ENCODE results near the gene DNAL4. TPM values are rescaled to one million over a fixed set of nuclear protein-coding genes. Genes with fewer than 3 reads are reported as not detected.

The DNAL4 gene
- polyA plus RNA-seq, 1 donor: 12.2 TPM

GRCh38 chr22:38738475-38739070 is 55.4 kb downstream of the DNAL4 start:
- no peak for DNase-seq

GRCh38 chr22:38737302-38738060 is 56.5 kb downstream of the DNAL4 start:
- no peak for DNase-seq

DNA sequence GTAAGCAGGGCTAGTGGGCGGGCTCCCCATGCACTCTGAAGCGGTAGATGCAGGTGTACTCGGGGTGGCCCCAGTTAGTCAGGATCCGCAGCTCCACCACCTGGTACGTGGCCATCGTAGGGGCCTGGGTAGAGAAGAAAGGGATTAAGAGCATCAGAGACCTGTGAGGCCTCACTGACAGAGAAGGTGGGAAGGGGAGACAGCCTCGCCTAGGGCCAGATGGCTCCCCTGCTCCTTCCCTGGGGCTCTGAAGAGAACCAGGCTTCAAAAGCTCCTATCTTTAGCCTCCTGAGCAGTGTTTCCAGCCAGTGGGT is 57.7 kb downstream of the DNAL4 start:
- DNase-seq: no peak

DNA sequence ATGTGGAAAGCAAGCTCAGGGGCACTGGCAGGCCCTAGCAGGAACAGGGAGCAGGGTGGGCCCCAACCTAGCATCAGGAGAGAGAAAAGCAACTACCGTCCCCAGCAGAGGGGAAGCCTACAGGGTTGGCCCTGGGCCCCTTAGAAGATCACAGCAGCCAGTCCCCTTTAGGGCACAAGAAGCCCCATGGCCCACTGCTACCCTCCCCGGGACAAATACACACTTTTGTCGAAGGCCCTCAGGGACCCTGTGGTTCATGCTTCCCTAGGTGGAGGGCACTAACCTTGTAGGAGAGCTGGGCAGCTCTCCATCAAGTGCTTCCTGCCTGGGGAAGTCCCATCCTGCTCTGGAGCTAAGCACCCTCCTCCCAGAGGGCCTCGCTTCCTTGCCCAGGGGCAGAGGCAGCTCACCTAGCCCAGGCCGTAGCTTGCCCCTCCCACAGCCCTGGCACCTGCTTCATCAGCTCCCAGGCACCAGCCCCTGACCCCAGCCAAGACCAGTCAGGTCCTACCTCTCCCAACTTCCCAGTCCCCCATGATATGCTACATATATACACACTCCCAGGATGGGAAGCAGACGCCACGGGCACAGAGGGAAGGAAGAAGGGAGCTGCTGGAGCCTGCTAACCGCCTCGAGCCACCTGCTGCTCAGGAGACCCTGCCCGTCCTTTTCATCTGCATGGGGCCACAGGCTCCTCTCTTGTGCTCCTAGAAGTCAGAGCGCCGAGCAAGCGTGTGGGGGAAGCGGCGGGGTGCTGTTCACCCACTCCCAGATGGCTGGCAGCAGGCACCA is 58.3 kb downstream of the DNAL4 start:
- no peak for DNase-seq

GRCh38 chr22:38735126-38735464 is 58.8 kb downstream of the DNAL4 start:
- no peak for DNase-seq

DNA sequence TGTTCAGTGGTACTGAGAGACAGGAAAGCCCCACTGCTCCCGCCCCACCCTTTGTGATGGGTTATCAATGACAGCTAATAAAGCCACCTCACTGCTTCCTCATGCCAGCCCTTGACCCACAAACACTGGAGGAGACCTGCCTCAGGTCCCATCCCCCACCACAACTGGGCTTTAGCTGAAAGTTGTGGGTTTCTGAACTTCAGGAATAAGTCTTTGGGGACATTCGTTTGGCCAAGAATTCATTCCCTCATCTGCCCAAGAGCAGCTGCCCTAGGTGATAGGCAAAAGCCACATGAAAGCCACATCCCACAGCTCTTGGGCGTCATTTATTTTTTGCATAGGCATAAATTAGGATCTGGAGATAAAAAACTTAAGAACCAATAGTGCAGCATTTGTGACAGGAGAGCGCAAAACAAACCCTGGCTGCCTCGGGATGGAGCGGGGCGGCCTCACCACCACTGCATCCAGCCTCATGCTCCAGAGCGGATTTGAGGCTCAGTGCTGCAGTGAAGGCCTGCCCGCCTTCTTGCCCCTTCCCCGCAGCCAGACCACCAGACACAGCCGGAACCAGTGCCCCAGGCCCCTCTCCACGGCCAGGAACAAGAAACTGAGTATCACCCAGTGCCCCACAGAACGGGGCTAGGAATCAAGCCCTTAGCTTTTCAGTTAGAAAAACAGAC is 59.4 kb downstream of the DNAL4 start:
- no peak for DNase-seq

DNA sequence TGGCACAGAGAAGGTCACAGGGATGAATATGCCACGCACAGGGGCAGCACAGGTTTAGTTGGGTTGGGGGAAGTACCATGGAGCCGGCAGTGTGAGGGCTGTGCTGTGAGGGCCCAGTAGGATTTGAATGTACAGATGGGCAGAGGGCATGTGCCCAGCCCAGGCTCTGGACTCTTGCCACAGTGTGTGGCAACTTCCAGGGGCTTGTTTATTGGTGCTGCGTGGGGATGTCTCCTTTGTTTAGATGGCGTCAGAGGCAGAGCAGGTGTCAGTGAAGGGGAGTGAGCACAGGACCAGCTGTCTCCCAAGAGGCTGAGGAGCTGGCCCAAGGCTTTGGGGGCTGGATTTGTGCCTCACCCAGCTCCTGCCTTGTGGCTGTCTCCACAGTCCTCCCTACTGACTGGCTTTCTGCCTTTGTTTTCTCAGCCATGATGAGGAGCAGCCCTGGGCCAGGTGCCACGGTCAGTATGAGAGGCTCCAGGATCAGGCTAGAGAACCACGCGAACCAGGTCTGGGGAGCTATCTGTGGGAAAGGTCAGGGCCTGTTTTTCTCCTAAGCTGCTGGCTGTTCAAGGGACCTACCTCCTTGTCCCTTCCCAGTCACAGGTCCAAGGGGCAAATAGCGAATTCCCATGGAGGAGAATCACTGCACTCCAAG is 60.1 kb downstream of the DNAL4 start:
- DNase-seq: no peak

DNA sequence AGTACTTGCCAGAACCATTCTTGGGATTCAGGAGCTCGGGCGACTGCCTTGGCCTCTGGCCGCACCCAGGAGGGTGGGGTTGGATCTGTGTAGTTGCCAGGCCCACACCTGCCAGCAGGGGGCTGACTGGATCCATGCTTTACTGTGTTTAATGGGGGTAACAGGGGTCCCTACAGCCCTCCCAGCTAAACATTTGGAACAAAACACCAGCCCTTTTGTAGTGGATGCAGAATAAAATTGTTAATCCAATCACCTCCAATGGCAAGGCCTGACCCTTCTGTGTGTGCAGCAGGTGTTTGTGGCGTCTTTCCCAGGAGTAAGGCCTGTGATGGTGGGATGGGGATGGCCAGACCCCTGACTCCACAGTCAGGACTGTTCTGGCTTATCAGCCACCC is 60.6 kb downstream of the DNAL4 start:
- DNase-seq: no peak

DNA sequence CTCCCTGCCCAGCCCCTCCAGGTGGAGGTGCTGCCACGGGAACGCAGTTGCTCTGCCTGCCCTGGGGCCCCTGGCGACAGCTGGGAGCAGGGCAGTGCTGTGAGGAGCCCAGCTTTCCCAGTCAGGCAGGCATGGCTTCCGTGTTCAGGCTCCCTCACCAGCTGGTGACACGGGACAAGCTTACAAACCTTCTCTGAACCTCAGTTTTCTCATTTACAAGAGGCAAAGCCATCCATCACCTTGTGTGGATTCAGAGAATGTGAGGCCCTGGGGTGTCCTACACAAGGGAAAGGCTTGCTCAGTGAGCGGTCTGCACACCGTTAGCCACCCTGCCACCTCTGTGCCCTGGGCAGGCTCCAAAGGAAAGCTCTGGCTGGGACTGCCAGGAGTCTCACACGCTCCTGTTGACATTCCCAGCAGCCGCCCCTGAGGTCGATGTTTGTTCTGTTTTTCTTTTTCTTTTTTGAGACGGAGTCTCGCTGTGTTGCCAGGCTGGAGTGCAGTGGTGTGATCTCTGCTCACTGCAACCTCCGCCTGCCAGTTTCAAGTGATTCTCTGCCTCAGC is 61.6 kb downstream of the DNAL4 start:
- DNase-seq: no peak

GRCh38 chr22:38731703-38732161 is 62.2 kb downstream of the DNAL4 start:
- no peak for DNase-seq

- DNase-seq: no peak
Observed at GRCh38 chr22:38730411-38730871, 63.5 kb downstream of the DNAL4 start.

DNA sequence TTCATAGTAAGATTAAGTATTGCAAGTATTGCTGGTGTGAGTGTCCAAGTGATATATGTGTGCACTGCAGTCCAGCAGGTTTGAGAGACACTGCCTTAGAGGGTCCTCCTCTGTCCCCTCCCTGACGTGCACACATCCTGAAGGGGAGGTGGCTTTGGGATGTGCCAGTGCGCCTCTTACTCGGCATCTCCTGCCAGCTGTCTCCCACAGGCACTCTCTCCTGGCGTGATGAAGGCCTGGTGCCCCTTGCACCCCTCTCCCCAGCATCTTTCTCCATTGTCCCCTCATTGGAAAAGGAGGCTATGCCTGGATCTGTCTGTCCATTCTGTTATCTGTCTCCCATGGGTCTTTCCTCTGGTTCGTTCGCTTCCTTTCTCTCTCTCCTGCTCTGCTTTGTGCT is 64.0 kb downstream of the DNAL4 start:
- no peak for DNase-seq

DNA sequence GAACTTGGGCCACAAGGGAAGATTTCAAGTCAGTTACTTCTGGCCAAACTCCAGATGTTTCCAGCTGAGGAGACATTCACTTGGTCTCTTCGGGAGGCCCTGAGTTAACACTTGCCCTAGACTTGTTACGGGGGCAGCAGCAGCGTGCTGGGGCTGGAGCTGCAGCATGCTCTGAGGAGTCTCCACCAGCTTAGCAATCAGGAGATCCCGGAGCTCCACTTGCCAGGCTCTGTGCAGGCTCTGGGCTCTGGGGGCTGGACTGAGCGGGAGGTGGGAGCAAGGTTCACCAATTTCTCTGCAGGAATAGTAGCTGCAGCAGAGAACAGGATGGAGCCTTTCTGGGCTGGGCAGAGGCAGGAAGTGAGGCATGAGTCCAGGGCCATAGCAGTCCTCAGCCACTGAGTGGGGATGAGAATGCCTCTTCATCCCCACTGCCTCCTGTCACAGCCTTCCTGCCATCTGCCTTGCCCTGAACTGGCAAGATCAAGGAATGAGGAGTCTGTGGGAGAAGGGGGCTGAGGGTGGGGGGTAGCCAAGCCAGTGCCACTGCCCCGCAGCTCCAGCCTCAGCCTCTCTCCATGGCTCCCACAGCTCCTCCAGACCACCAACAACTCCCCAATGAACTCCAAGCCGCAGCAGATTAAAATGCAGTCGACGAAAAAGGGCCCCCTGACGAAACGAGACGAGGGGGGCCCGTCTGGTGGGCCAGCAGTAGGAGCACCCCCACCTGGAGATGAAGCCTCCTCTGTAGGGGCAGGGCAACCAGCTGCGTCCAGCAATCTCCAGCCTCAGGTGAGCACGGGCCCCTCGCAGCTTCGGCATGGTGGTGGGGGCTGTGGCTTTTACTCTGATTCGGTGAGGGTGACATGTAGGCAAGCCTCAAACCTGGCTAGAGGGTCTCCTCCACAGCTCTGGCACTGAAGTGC is 64.8 kb downstream of the DNAL4 start:
- no peak for DNase-seq

Other genes with a start within 250 kb of the DNAL4 start
- gene DMC1, start 224.0 kb downstream of the DNAL4 start, polyA plus RNA-seq (ENCODE audit: insufficient read length): 8.0 TPM
- gene FAM227A, start 137.8 kb downstream of the DNAL4 start, polyA plus RNA-seq (ENCODE audit: insufficient read length): 0.77 TPM
- gene CBY1, start 137.5 kb downstream of the DNAL4 start, polyA plus RNA-seq (ENCODE audit: insufficient read length): 34.4 TPM
- gene TOMM22, start 112.2 kb downstream of the DNAL4 start, polyA plus RNA-seq (ENCODE audit: insufficient read length): 89.3 TPM
- gene JOSD1, start 93.2 kb downstream of the DNAL4 start, polyA plus RNA-seq (ENCODE audit: insufficient read length): 37.2 TPM
- gene GTPBP1, start 88.2 kb downstream of the DNAL4 start, polyA plus RNA-seq (ENCODE audit: insufficient read length): 35.8 TPM
- gene SUN2, start 38.1 kb downstream of the DNAL4 start, polyA plus RNA-seq (ENCODE audit: insufficient read length): 59.3 TPM
- 4.1 TPM for gene NPTXR, start 49.9 kb upstream of the DNAL4 start, polyA plus RNA-seq (ENCODE audit: insufficient read length)
- gene CBX6, start 78.1 kb upstream of the DNAL4 start, polyA plus RNA-seq (ENCODE audit: insufficient read length): 29.0 TPM
- 0.94 TPM for gene APOBEC3A, start 163.5 kb upstream of the DNAL4 start, polyA plus RNA-seq (ENCODE audit: insufficient read length)
- 3.1 TPM for gene APOBEC3B, start 188.2 kb upstream of the DNAL4 start, polyA plus RNA-seq (ENCODE audit: insufficient read length)
- 6.8 TPM for gene APOBEC3C, start 220.1 kb upstream of the DNAL4 start, polyA plus RNA-seq (ENCODE audit: insufficient read length)
- 1.5 TPM for gene APOBEC3D, start 227.0 kb upstream of the DNAL4 start, polyA plus RNA-seq (ENCODE audit: insufficient read length)
- 3.0 TPM for gene APOBEC3F, start 246.7 kb upstream of the DNAL4 start, polyA plus RNA-seq (ENCODE audit: insufficient read length)

All from hindlimb muscle (tissue), 1 donor.